Measurements from ENCODE around the gene MX2. TPM values are rescaled to one million over a fixed set of nuclear protein-coding genes. Genes with fewer than 3 reads are reported as not detected.

MX2 gene
- total and polyA plus RNA-seq, 2 of the 8 experiments (the other 6 are each of a cell fraction or from before 2014, with no cell fraction given) = 3.1 to 8.9 TPM

- TF ChIP-seq GABPA (IDR thresholded peaks at IDR 0.05; ENCODE audit: borderline replicate concordance, insufficient read depth, low read length) (no peak), RNF2 (IDR thresholded peaks at IDR 0.05; ENCODE audit: borderline replicate concordance, low read depth, low read length, missing control alignments, poor library complexity, severe bottlenecking) (no peak), EZH2 (IDR thresholded peaks at IDR 0.05; ENCODE audit: low read depth, low read length, severe bottlenecking) (no peak), POLR2A (IDR thresholded peaks at IDR 0.05; ENCODE audit: control extremely low read depth in 1 of 2, low read depth in 2 of 2, low read length in 2 of 2) (no peak), YY1 (IDR thresholded peaks at IDR 0.05; ENCODE audit: low read depth, low read length) (no peak), SRF (IDR thresholded peaks at IDR 0.05; ENCODE audit: low read depth, low read length) (no peak), TAF7 (optimal IDR thresholded peaks at IDR 0.05; ENCODE audit: borderline replicate concordance, low read depth, low read length) (no peak)
Measured at GRCh38 chr21:41328660-41329607, 32.9 kb upstream of the MX2 start (continued).
